ENCODE measurements around the gene PPAN. TPM values are rescaled to one million over a fixed set of nuclear protein-coding genes. Genes with fewer than 3 reads are reported as not detected.

PPAN gene
- total and polyA plus RNA-seq, 2 experiments from 2014 or later: 44.2 to 47.0 TPM

DNA sequence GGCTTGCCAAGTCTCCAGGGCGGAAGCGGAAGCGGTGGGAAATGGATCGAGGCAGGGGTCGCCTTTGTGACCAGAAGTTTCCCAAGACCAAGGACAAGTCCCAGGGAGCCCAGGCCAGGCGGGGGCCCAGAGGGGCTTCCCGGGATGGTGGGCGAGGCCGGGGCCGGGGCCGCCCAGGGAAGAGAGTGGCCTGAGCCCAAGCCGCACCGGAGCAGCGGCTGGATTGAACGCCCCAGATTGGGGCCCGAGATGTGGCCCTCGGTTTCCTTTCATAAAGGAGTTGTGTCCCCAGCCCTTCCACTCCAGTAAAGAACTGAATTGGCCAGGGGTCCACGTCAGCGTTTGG lies 4.8 kb downstream of the PPAN start:
- no peak overlapping the region for H3K4me3 ChIP-seq
- no peaks in the 10 kb centered on the region for H3K9me3 ChIP-seq (ENCODE audit: low read depth)
- WGBS, 2 experiments (ENCODE audit: low coverage in 1 of 2, low lambda C conversion rate in 2 of 2, missing lambda C conversion rate in 2 of 2): 97 to 98% methylated on average over 13 to 19 of the region's 19 CpGs
- H3K4me2 ChIP-seq (ENCODE audit: unreplicated experiment): no peak overlapping the region
- peaks cover 33% of the 10 kb centered on the region for H3F3A ChIP-seq (ENCODE audit: insufficient read depth)
- peaks cover 34% of the 10 kb centered on the region for H3K79me2 ChIP-seq (ENCODE audit: insufficient read depth)
- TF ChIP-seq EZH2phosphoT487 (IDR thresholded peaks at IDR 0.05; ENCODE audit: insufficient read depth, low read depth) (no peak), EZH2 (IDR thresholded peaks at IDR 0.05; ENCODE audit: insufficient read depth, poor library complexity, severe bottlenecking) (no peak)
- H3K9ac ChIP-seq: no peak overlapping the region
- in situ Hi-C loops (cut with MboI): no loop called here
- no peaks in the 10 kb centered on the region for H4K20me1 ChIP-seq (ENCODE audit: insufficient read depth)
- H3K27me3 ChIP-seq (replicated peaks; ENCODE audit: insufficient read depth): no peaks in the 10 kb centered on the region
- DNase-seq: no peak
- H2AFZ ChIP-seq: no peak overlapping the region
- H3K9me2 ChIP-seq (ENCODE audit: insufficient read depth): no peaks in the 10 kb centered on the region
- peaks cover 16% of the 10 kb centered on the region for H3K4me1 ChIP-seq (ENCODE audit: insufficient read depth)
- H3K27ac ChIP-seq: no peak overlapping the region
- H3K36me3 ChIP-seq (ENCODE audit: low read depth): peaks cover 25% of the 10 kb centered on the region

DNA sequence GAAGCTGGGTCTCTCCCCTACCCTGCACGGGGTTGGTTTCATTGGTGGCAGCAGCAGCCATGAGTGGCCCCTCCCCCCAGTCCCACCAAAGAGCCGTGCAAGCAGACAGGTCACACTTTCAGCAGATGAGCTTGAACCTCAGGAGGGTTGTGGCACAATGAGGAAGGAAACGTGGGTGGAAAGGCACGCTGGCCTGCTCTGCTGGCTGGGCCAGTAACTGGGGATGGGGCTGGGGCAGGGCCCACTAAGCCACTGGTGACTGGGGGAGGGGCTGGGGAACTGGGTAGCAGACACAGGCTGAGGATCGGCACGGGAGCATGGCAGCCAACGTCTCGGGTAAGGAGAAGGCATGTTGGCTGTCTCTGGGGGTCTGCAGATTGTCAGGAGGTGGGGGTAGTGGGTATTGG lies 5.2 kb downstream of the PPAN start, which contains the start of gene P2RY11:
TSS of gene P2RY11 (plus strand) at position 289 of the 407 bp plus-strand sequence. CDS start at position 318, 29 bp downstream.
- Histone ChIP-seq H3F3A (ENCODE audit: insufficient read depth) (peaks cover 33% of the 10 kb centered on the region), H3K79me2 (ENCODE audit: insufficient read depth) (peaks cover 36% of the 10 kb centered on the region), H3K9me3 (ENCODE audit: low read depth) (no peaks in the 10 kb centered on the region), H3K4me2 (ENCODE audit: unreplicated experiment) (no peak within 1 kb of the TSS), H3K27ac (peak within 1 kb of the TSS; percentile 57), H4K20me1 (ENCODE audit: insufficient read depth) (no peaks in the 10 kb centered on the region), H3K9me2 (ENCODE audit: insufficient read depth) (no peaks in the 10 kb centered on the region), H3K27me3 (replicated peaks; ENCODE audit: insufficient read depth) (no peaks in the 10 kb centered on the region), H3K4me3 (no peak within 1 kb of the TSS), H3K4me1 (ENCODE audit: insufficient read depth) (peaks cover 16% of the 10 kb centered on the region), H3K9ac (0 out of 2 replicates have a peak within 1 kb of the TSS, but pooled peaks have one; percentile 29), H3K36me3 (ENCODE audit: low read depth) (peaks cover 25% of the 10 kb centered on the region), H2AFZ (no peak within 1 kb of the TSS)
- in situ Hi-C loops (cut with MboI): no loop called here
- WGBS, 2 experiments (ENCODE audit: low coverage in 1 of 2, low lambda C conversion rate in 2 of 2, missing lambda C conversion rate in 2 of 2): 64 to 69% methylated on average over 6 to 8 of the region's 8 CpGs
- TF ChIP-seq EZH2 (IDR thresholded peaks at IDR 0.05; ENCODE audit: insufficient read depth, poor library complexity, severe bottlenecking) (no peak), EZH2phosphoT487 (IDR thresholded peaks at IDR 0.05; ENCODE audit: insufficient read depth, low read depth) (no peak)
- DNase-seq: no peak

DNA sequence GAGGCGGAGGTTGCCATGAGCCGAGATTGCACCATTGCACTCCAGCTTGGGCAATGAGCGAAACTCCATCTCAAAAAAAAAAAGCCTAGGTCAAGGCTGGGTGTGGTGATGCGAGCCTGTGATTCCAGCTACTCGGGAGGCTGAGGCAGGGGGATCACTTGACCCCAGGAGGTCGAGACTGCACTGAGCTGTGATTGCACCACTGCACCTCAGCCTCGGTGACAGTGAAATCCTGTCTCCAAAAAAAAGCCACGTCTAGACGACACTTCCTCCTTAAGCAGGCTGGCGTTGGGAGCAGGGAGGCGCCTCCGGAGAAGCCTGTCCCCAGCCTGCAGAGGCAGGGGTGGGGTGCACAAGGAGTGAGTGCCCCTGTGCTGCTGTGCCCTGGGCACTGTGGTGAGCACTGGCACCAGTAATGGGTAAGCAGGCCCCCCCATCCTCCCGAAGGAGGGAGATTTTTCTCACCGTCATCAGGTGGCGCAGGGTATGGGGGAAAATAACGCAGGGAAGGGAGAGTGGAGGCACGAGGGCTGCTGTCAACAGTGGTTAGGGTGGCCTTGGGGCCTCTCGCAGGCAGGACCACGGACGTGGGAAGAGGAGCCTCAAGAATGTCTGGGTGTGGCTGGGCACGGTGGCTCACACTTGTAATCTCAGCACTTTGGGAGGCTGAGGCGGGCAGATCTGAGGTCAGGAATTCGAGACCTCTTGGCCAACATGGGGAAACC lies 6.0 kb downstream of the PPAN start:
- H3K27me3 ChIP-seq (replicated peaks; ENCODE audit: insufficient read depth): no peaks in the 10 kb centered on the region

DNA sequence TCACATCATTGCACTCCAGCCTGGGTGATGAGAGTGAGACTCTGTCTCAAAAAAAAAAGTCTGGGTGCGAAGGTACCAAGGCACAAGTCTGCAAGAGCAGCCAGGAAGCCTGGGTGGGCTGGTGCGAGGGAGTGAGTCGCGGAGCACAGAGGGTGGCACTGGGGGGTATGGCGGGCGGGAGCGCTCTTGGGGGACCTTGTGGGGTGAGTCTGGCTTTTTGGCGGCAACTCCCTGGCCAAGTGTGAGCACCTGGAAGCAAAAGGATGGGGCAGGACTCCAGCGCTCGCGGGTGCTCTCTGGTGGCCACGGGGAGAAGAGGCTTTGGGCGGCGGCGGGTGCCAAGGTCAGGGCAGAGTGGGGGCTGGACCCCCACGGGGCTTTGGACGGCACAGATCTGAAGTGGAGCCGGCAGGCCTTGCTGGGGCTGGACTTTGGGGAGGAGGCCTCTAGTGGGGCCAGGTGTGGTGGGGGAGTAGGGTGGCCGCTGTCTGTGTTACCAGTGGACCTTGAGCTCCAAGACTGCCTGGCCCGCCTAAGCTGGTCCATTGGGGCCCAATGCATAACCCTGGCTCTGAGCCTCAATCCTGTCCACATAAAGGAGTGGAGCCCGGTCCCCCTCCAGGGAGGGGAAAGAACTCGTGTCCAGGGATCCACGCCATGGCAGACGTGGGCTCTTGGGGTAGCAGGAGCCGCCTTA lies 6.9 kb downstream of the PPAN start:
- Histone ChIP-seq H3K27ac (peak overlapping the region; percentile 57), H3K4me1 (ENCODE audit: insufficient read depth) (peaks cover 5% of the 10 kb centered on the region; the same call in 1 of the 2 replicates), H2AFZ (no peak overlapping the region), H3K9ac (no peak overlapping the region), H3K9me3 (ENCODE audit: low read depth) (no peaks in the 10 kb centered on the region), H3K4me2 (ENCODE audit: unreplicated experiment) (no peak overlapping the region), H3K36me3 (ENCODE audit: low read depth) (peaks cover 22% of the 10 kb centered on the region), H3K27me3 (replicated peaks; ENCODE audit: insufficient read depth) (no peaks in the 10 kb centered on the region), H3K9me2 (ENCODE audit: insufficient read depth) (no peaks in the 10 kb centered on the region), H3K79me2 (ENCODE audit: insufficient read depth) (peaks cover 37% of the 10 kb centered on the region), H4K20me1 (ENCODE audit: insufficient read depth) (no peaks in the 10 kb centered on the region), H3K4me3 (no peak overlapping the region), H3F3A (ENCODE audit: insufficient read depth) (peaks cover 30% of the 10 kb centered on the region)
- TF ChIP-seq EZH2phosphoT487 (IDR thresholded peaks at IDR 0.05; ENCODE audit: insufficient read depth, low read depth) (no peak), EZH2 (IDR thresholded peaks at IDR 0.05; ENCODE audit: insufficient read depth, poor library complexity, severe bottlenecking) (no peak)
- DNase-seq: peak; percentile 75
- WGBS, 2 experiments (ENCODE audit: low coverage in 1 of 2, low lambda C conversion rate in 2 of 2, missing lambda C conversion rate in 2 of 2): 27 to 28% methylated on average over 23 to 25 of the region's 25 CpGs
- in situ Hi-C loops (cut with MboI): no loop called here

More for the DNA sequence above, 6.0 kb downstream of the PPAN start:
- Histone ChIP-seq H3K9ac (0 out of 2 replicates have a peak overlapping the region, but pooled peaks have one; percentile 29), H3K4me2 (ENCODE audit: unreplicated experiment) (no peak overlapping the region), H3K27ac (peak overlapping the region; percentile 57), H2AFZ (no peak overlapping the region), H3F3A (ENCODE audit: insufficient read depth) (peaks cover 29% of the 10 kb centered on the region), H3K4me3 (no peak overlapping the region), H3K4me1 (ENCODE audit: insufficient read depth) (peaks cover 14% of the 10 kb centered on the region), H3K36me3 (ENCODE audit: low read depth) (peaks cover 25% of the 10 kb centered on the region), H3K9me2 (ENCODE audit: insufficient read depth) (no peaks in the 10 kb centered on the region), H3K79me2 (ENCODE audit: insufficient read depth) (peaks cover 37% of the 10 kb centered on the region), H4K20me1 (ENCODE audit: insufficient read depth) (no peaks in the 10 kb centered on the region), H3K9me3 (ENCODE audit: low read depth) (no peaks in the 10 kb centered on the region)
- in situ Hi-C loops (cut with MboI): no loop called here
- 51 to 52% methylated on average over 23 of the region's 23 CpGs for WGBS, 2 experiments (ENCODE audit: low coverage in 1 of 2, low lambda C conversion rate in 2 of 2, missing lambda C conversion rate in 2 of 2)
- peak; percentile 43 for DNase-seq
- TF ChIP-seq EZH2phosphoT487 (IDR thresholded peaks at IDR 0.05; ENCODE audit: insufficient read depth, low read depth) (no peak), EZH2 (IDR thresholded peaks at IDR 0.05; ENCODE audit: insufficient read depth, poor library complexity, severe bottlenecking) (no peak)
